HEK293 (cell line): Measurements from ENCODE around the gene SLC35D1.

Experiments
- CTCF ChIA-PET: fragments of 350-600 bp; formaldehyde crosslinking; extraction: SDS; loops from one replicate; lab custom pipeline; 2021; ENCODE audit warnings: antibody characterized with exemption; lab: Yijun Ruan, JAX
- POLR2A ChIA-PET: fragments of 300-600 bp; formaldehyde crosslinking; extraction: SDS; loops from one replicate; lab custom pipeline; 2020; ENCODE audit warnings: antibody characterized with exemption, inconsistent platforms; lab: Yijun Ruan, JAX
- H3K27ac ChIP-seq: fragments of 200-500 bp; sonication (Bioruptor generic); 2 replicates; pipeline ENCODE4 v1.5.1; 2014; ENCODE audit warnings: low read depth, low read length, control low read depth, inconsistent platforms; ENCODE audit errors: extremely low read depth
- H3K36me3 ChIP-seq, 2 experiments: fragments of 200-500 bp in 1 of 2; sonication (Bioruptor generic) in 1 of 2; 1 replicate in 1 of 2; 2 replicates in 1 of 2; pipeline ENCODE4 v1.5.1; 2014 to 2017; ENCODE audit warnings: inconsistent platforms in 2 of 2, low read length in 2 of 2; ENCODE audit not compliant: control insufficient read depth in 2 of 2, insufficient read depth in 1 of 2
- H3K4me1 ChIP-seq: fragments of 200-500 bp; sonication (Bioruptor generic); 2 replicates; pipeline ENCODE4 v1.5.1; 2014; ENCODE audit warnings: mild to moderate bottlenecking, low read length, inconsistent platforms; ENCODE audit not compliant: control insufficient read depth, insufficient read depth
- H3K4me3 ChIP-seq: 2 replicates; pipeline ENCODE4 v1.5.1; 2011; ENCODE audit warnings: low read depth, mild to moderate bottlenecking, control low read depth, low read length, moderate library complexity
- H3K9me3 ChIP-seq: fragments of 200-500 bp; sonication (Bioruptor generic); 2 replicates; pipeline ENCODE4 v1.5.1; 2014; ENCODE audit warnings: low read depth, low read length, inconsistent platforms; ENCODE audit not compliant: control insufficient read depth, insufficient read depth
- HOXD13 ChIP-seq: sonication (generic); formaldehyde crosslinking; IDR thresholded peaks from 2 replicates; pipeline ENCODE4 v1.8.0; 2022; ENCODE audit warnings: missing genetic modification reagents, borderline replicate concordance
- SCRT2 ChIP-seq: fragments of 450-650 bp; formaldehyde crosslinking; IDR thresholded peaks from 2 replicates; pipeline ENCODE4 v1.5.1; 2016; ENCODE audit warnings: missing biosample characterization, missing genetic modification characterization
- ZNF146 ChIP-seq: fragments of 450-650 bp; formaldehyde crosslinking; IDR thresholded peaks from 2 replicates; pipeline ENCODE4 v1.5.1; 2016; ENCODE audit warnings: missing biosample characterization, missing genetic modification characterization
- ZNF341 ChIP-seq: fragments of 450-650 bp; formaldehyde crosslinking; IDR thresholded peaks from 2 replicates; pipeline ENCODE4; 2016; ENCODE audit warnings: low read depth, missing biosample characterization, missing genetic modification characterization
- ZNF391 ChIP-seq: fragments of 450-650 bp; formaldehyde crosslinking; IDR thresholded peaks from 2 replicates; pipeline ENCODE4 v1.5.1; 2016; ENCODE audit warnings: low read depth, missing biosample characterization, missing genetic modification characterization, borderline replicate concordance
- ZNF423 ChIP-seq: fragments of 450-650 bp; formaldehyde crosslinking; IDR thresholded peaks from 2 replicates; pipeline ENCODE4 v1.5.1; 2016; ENCODE audit warnings: missing biosample characterization, missing genetic modification characterization
- ZNF48 ChIP-seq: fragments of 450-650 bp; formaldehyde crosslinking; IDR thresholded peaks from 2 replicates; pipeline ENCODE4 v1.5.1; 2016; ENCODE audit warnings: missing biosample characterization, missing genetic modification characterization
- ZNF548 ChIP-seq: fragments of 450-650 bp; formaldehyde crosslinking; IDR thresholded peaks from 2 replicates; pipeline ENCODE4 v1.5.1; 2016; ENCODE audit warnings: missing biosample characterization, missing genetic modification characterization
- ZNF623 ChIP-seq: fragments of 450-650 bp; formaldehyde crosslinking; IDR thresholded peaks from 2 replicates; pipeline ENCODE4 v1.5.1; 2016; ENCODE audit warnings: missing biosample characterization, missing genetic modification characterization
- ZNF837 ChIP-seq: fragments of 450-650 bp; formaldehyde crosslinking; IDR thresholded peaks from 2 replicates; pipeline ENCODE4 v1.5.1; 2016; ENCODE audit warnings: missing biosample characterization, missing genetic modification characterization
- TF ChIP-seq, protein P1 (sequence below): fragments of 450-650 bp; formaldehyde crosslinking; IDR thresholded peaks from 2 replicates; pipeline ENCODE4 v1.5.1; 2017; ENCODE audit warnings: missing biosample characterization, missing genetic modification characterization
- TF ChIP-seq, protein P2 (sequence below): sonication (generic); formaldehyde crosslinking; IDR thresholded peaks from 2 replicates; pipeline ENCODE4 v1.8.1; 2022; ENCODE audit warnings: mild to moderate bottlenecking, moderate library complexity, missing genetic modification reagents
- TF ChIP-seq, protein P3 (sequence below): fragments of 450-650 bp; formaldehyde crosslinking; IDR thresholded peaks from 2 replicates; pipeline ENCODE4 v1.5.1; 2017; ENCODE audit warnings: missing biosample characterization, missing genetic modification characterization
- TF ChIP-seq, protein P4 (sequence below): fragments of 450-650 bp; formaldehyde crosslinking; IDR thresholded peaks from 2 replicates; pipeline ENCODE4 v1.5.1; 2017; ENCODE audit warnings: missing biosample characterization, missing genetic modification characterization
- TF ChIP-seq, protein P5 (sequence below): fragments of 450-650 bp; formaldehyde crosslinking; IDR thresholded peaks from 2 replicates; pipeline ENCODE4 v1.5.1; 2016; ENCODE audit warnings: missing biosample characterization, missing genetic modification characterization
- TF ChIP-seq, protein P6 (sequence below): fragments of 450-650 bp; formaldehyde crosslinking; IDR thresholded peaks from 2 replicates; pipeline ENCODE4 v1.5.1; 2016; ENCODE audit warnings: missing biosample characterization, missing genetic modification characterization

SLC35D1 gene

DNA sequence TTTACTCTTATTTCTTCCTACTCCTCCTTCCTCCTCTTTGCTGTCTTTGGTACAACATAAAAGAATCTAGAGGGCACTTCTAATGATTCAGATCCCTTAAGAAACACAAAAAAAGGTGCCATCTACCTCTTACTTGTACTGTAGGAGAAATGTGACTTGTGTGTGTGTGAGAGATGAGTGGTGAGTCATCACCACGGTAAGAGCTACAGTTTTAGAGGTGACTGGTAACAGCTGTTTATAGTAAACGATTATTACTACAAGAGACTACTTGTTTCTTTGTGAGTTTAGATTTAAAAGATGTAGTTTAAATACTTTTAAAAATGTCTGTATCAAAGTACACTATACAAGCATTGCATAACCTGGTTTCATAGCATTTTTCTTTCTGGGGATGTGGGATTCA lies 40.4 kb downstream of the SLC35D1 start:
- H3K4me3 ChIP-seq, result no peak overlapping the region
- ChIA-PET POLR2A (interaction anchor here (0.6 kb wide), 1 partner anchor 16 kb away, joined by 5 read pairs; no protein-coding TSS in a partner anchor), CTCF (interaction anchor here (0.7 to 1.3 kb wide), 3 partner anchors 136 to 487 kb away, joined by 3 read pairs; no protein-coding TSS in a partner anchor)
- peaks cover 17 to 45% of the 10 kb centered on the region in 2 experiments for H3K36me3 ChIP-seq
- no peaks in the 10 kb centered on the region for H3K4me1 ChIP-seq
- no peak overlapping the region for H3K27ac ChIP-seq
- TF ChIP-seq, protein P1, sequence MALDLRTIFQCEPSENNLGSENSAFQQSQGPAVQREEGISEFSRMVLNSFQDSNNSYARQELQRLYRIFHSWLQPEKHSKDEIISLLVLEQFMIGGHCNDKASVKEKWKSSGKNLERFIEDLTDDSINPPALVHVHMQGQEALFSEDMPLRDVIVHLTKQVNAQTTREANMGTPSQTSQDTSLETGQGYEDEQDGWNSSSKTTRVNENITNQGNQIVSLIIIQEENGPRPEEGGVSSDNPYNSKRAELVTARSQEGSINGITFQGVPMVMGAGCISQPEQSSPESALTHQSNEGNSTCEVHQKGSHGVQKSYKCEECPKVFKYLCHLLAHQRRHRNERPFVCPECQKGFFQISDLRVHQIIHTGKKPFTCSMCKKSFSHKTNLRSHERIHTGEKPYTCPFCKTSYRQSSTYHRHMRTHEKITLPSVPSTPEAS, result no peak
- TF ChIP-seq, protein P2, sequence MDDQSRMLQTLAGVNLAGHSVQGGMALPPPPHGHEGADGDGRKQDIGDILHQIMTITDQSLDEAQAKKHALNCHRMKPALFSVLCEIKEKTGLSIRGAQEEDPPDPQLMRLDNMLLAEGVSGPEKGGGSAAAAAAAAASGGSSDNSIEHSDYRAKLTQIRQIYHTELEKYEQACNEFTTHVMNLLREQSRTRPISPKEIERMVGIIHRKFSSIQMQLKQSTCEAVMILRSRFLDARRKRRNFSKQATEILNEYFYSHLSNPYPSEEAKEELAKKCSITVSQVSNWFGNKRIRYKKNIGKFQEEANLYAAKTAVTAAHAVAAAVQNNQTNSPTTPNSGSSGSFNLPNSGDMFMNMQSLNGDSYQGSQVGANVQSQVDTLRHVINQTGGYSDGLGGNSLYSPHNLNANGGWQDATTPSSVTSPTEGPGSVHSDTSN (CRISPR knock-in tag), result no peak
- TF ChIP-seq, protein P3, sequence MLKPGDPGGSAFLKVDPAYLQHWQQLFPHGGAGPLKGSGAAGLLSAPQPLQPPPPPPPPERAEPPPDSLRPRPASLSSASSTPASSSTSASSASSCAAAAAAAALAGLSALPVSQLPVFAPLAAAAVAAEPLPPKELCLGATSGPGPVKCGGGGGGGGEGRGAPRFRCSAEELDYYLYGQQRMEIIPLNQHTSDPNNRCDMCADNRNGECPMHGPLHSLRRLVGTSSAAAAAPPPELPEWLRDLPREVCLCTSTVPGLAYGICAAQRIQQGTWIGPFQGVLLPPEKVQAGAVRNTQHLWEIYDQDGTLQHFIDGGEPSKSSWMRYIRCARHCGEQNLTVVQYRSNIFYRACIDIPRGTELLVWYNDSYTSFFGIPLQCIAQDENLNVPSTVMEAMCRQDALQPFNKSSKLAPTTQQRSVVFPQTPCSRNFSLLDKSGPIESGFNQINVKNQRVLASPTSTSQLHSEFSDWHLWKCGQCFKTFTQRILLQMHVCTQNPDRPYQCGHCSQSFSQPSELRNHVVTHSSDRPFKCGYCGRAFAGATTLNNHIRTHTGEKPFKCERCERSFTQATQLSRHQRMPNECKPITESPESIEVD, result peak; percentile 48
- peak; percentile 43; the same call in 1 of the 2 replicates for TF ChIP-seq ZNF548
- H3K9me3 ChIP-seq, result no peaks in the 10 kb centered on the region

DNA sequence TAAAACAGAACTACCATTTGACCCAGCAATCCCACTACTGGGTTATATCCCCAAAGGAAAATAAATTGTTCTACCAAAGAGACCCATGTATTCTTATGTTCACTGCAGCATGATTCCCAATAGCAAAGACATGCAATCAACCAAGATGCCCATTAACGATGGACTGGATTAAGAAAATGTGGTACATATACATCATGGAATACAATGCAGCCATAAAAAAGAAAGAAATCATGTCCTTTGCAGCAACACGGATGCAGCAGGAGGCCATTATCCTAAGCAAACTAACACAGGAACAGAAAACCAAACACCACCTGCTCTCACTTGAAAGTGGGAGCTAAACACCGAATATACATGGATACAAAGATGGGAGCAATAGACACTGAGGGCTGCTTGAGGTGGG lies 44.2 kb downstream of the SLC35D1 start:
- no peak overlapping the region for H3K4me3 ChIP-seq
- POLR2A ChIA-PET, result no interaction called here
- H3K9me3 ChIP-seq, result no peaks in the 10 kb centered on the region
- peak; percentile 26; the same call in 1 of the 2 replicates for TF ChIP-seq SCRT2 (tag by site-specific recombination)
- TF ChIP-seq, protein P4, sequence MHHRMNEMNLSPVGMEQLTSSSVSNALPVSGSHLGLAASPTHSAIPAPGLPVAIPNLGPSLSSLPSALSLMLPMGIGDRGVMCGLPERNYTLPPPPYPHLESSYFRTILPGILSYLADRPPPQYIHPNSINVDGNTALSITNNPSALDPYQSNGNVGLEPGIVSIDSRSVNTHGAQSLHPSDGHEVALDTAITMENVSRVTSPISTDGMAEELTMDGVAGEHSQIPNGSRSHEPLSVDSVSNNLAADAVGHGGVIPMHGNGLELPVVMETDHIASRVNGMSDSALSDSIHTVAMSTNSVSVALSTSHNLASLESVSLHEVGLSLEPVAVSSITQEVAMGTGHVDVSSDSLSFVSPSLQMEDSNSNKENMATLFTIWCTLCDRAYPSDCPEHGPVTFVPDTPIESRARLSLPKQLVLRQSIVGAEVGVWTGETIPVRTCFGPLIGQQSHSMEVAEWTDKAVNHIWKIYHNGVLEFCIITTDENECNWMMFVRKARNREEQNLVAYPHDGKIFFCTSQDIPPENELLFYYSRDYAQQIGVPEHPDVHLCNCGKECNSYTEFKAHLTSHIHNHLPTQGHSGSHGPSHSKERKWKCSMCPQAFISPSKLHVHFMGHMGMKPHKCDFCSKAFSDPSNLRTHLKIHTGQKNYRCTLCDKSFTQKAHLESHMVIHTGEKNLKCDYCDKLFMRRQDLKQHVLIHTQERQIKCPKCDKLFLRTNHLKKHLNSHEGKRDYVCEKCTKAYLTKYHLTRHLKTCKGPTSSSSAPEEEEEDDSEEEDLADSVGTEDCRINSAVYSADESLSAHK (tag by site-specific recombination), result no peak
- peak; percentile 66 for TF ChIP-seq ZNF146 (tag by site-specific recombination)
- CTCF ChIA-PET, result no interaction called here
- H3K4me1 ChIP-seq, result no peaks in the 10 kb centered on the region
- peaks cover 10 to 49% of the 10 kb centered on the region in 2 experiments; a peak in 2 of 3 replicates for H3K36me3 ChIP-seq
- H3K27ac ChIP-seq, result no peak overlapping the region

DNA sequence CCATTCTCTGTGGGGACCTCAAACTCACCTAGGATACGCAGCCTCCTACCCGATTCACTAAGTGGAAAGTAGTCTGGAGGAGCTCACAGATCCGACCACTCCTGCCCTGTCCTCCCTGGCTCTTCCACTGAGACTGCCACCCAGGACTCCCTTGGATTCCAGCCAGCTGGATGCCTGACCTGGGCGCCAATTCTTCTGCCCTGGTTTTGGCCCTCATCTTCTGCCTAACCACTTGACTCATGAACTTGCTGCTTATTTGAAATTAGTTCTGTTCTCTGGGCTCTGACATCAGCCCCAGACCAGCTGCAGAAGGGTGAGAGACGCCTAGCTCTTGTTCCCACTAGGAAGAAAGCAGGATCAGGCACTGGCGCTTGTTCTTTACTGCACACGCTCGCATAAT lies 48.9 kb downstream of the SLC35D1 start:
- H3K27ac ChIP-seq, result no peak overlapping the region
- TF ChIP-seq ZNF341 (tag by site-specific recombination), result peak; percentile 24; the same call in 1 of the 2 replicates
- no peak for TF ChIP-seq HOXD13 (CRISPR knock-in tag)
- TF ChIP-seq, all 188 proteins: peak for 1
- H3K4me1 ChIP-seq, result no peaks in the 10 kb centered on the region
- peaks cover 5 to 71% of the 10 kb centered on the region in 2 experiments; a peak in 1 of 3 replicates for H3K36me3 ChIP-seq
- ChIA-PET CTCF (interaction anchor here (1.5 kb wide), 1 partner anchor 9 kb away, joined by 6 read pairs; no protein-coding TSS in a partner anchor), POLR2A (no interaction called here)
- no peak overlapping the region for H3K4me3 ChIP-seq
- no peaks in the 10 kb centered on the region for H3K9me3 ChIP-seq

DNA sequence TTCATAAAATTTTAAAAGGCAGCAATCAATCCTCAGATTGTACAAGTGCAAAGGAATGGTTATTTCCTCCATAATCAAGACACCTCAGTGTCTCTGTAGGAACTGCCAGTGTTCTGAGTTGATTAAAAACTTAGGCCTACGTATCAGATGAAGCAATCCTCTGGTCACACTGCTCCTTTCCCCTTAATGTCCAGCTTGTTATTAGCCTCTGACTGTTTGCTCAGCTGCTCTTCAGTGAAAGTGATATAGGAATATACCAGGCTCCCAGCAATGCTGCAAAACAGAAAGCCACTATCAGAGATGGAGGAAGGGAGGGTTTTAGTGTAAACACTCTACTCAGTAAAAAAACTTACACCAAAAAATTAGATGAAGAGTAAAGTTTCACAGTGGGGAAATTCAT lies 49.8 kb downstream of the SLC35D1 start:
- no peak overlapping the region for H3K4me3 ChIP-seq
- H3K4me1 ChIP-seq, result no peaks in the 10 kb centered on the region
- H3K9me3 ChIP-seq, result no peaks in the 10 kb centered on the region
- ChIA-PET POLR2A (interaction anchor here (0.5 kb wide), 1 partner anchor 493 kb away, joined by 3 read pairs; no protein-coding TSS in a partner anchor), CTCF (interaction anchor here (0.7 to 4.1 kb wide), 3 partner anchors 8 to 145 kb away, joined by 3 to 16 read pairs (median 6); no protein-coding TSS in a partner anchor)
- H3K36me3 ChIP-seq, result peaks cover 4 to 66% of the 10 kb centered on the region in 2 experiments; a peak in 2 of 3 replicates
- no peak overlapping the region for H3K27ac ChIP-seq
- TF ChIP-seq, protein P5, sequence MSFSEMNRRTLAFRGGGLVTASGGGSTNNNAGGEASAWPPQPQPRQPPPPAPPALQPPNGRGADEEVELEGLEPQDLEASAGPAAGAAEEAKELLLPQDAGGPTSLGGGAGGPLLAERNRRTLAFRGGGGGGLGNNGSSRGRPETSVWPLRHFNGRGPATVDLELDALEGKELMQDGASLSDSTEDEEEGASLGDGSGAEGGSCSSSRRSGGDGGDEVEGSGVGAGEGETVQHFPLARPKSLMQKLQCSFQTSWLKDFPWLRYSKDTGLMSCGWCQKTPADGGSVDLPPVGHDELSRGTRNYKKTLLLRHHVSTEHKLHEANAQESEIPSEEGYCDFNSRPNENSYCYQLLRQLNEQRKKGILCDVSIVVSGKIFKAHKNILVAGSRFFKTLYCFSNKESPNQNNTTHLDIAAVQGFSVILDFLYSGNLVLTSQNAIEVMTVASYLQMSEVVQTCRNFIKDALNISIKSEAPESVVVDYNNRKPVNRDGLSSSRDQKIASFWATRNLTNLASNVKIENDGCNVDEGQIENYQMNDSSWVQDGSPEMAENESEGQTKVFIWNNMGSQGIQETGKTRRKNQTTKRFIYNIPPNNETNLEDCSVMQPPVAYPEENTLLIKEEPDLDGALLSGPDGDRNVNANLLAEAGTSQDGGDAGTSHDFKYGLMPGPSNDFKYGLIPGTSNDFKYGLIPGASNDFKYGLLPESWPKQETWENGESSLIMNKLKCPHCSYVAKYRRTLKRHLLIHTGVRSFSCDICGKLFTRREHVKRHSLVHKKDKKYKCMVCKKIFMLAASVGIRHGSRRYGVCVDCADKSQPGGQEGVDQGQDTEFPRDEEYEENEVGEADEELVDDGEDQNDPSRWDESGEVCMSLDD (tag by site-specific recombination), result no peak
- TF ChIP-seq ZNF623 (tag by site-specific recombination), result no peak
- TF ChIP-seq ZNF837 (tag by site-specific recombination), result no peak
- TF ChIP-seq ZNF146 (tag by site-specific recombination), result no peak
- TF ChIP-seq ZNF423 (tag by site-specific recombination), result no peak
- TF ChIP-seq, protein P6, sequence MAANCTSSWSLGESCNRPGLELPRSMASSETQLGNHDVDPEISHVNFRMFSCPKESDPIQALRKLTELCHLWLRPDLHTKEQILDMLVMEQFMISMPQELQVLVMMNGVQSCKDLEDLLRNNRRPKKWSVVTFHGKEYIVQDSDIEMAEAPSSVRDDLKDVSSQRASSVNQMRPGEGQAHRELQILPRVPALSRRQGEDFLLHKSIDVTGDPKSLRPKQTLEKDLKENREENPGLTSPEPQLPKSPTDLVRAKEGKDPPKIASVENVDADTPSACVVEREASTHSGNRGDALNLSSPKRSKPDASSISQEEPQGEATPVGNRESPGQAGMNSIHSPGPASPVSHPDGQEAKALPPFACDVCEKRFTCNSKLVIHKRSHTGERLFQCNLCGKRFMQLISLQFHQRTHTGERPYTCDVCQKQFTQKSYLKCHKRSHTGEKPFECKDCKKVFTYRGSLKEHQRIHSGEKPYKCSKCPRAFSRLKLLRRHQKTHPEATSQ, result no peak
- TF ChIP-seq ZNF391 (tag by site-specific recombination), result no peak
- TF ChIP-seq ZNF48 (tag by site-specific recombination), result no peak
